ENCODE measurements around the gene CYGB. TPM values are rescaled to one million over a fixed set of nuclear protein-coding genes. Genes with fewer than 3 reads are reported as not detected.

The CYGB gene
- total RNA-seq, 4 donors from 2014 or later = 12.6 to 23.2 (median 18.8) TPM

DNA sequence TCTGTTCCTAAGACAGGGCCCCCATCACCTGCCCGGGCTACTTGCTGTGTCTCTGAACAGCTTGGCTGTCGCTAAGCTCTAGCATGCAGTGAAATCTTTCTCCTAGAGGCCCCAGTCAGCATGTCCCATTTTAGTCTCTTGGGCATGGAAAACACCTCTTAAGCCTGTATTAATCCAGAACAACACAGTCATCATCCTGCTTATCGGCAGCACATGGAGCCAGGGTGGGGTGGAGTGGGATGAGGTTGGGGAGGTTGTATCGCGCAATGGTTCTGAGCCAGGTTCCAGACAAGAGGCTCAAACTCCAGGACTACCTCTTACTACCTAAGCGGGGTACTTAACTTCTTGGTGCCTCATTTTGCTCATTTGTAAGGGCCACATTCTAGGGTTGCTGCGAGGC lies 40.4 kb upstream of the CYGB start:
- ATAC-seq = no peak
- WGBS, 2 donors (ENCODE audit: low coverage in 1 of 2) = 97% methylated on average over 4 of the region's 7 CpGs; no CpG with 5 or more reads in 1 of the 2 donors
- no peak for TF ChIP-seq POLR2AphosphoS5 (IDR thresholded peaks at IDR 0.05)
- TF ChIP-seq POLR2A (IDR thresholded peaks at IDR 0.05) = no peak
- no peak for TF ChIP-seq EP300 (IDR thresholded peaks at IDR 0.05)
- TF ChIP-seq, protein P1, sequence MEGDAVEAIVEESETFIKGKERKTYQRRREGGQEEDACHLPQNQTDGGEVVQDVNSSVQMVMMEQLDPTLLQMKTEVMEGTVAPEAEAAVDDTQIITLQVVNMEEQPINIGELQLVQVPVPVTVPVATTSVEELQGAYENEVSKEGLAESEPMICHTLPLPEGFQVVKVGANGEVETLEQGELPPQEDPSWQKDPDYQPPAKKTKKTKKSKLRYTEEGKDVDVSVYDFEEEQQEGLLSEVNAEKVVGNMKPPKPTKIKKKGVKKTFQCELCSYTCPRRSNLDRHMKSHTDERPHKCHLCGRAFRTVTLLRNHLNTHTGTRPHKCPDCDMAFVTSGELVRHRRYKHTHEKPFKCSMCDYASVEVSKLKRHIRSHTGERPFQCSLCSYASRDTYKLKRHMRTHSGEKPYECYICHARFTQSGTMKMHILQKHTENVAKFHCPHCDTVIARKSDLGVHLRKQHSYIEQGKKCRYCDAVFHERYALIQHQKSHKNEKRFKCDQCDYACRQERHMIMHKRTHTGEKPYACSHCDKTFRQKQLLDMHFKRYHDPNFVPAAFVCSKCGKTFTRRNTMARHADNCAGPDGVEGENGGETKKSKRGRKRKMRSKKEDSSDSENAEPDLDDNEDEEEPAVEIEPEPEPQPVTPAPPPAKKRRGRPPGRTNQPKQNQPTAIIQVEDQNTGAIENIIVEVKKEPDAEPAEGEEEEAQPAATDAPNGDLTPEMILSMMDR (IDR thresholded peaks at IDR 0.05) = no peak
- Histone ChIP-seq H3K27me3 (no peaks in the 10 kb centered on the region), H3K27ac (no peak overlapping the region), H3K36me3 (no peaks in the 10 kb centered on the region), H3K4me3 (no peak overlapping the region), H3K4me1 (no peaks in the 10 kb centered on the region), H3K9me3 (no peaks in the 10 kb centered on the region)

DNA sequence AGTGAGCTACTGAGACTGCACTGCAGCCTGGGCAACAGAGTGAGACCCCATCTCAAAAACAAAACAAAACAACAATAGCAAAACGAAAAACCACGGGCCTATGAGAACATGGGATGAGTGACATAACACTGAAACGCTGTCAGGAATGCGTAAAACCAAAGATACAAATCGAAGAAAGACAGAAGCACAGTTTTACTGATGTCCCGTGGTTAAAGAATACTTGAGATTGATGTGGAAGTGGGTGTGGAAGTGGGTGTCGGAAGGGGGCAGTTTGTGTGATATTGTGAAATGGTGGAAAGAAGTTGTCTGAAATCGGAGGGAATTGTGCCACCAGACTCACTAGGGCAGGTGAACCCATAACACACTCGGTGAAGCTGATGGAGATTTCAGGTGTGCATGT lies 38.7 kb upstream of the CYGB start:
- H3K4me1 ChIP-seq = no peaks in the 10 kb centered on the region
- H3K36me3 ChIP-seq = no peaks in the 10 kb centered on the region
- H3K4me3 ChIP-seq = no peak overlapping the region
- 64 to 77% methylated on average over 7 to 9 of the region's 9 CpGs for WGBS, 2 donors (ENCODE audit: low coverage in 1 of 2)
- H3K9me3 ChIP-seq = no peaks in the 10 kb centered on the region
- ATAC-seq = no peak
- peak overlapping the region in 1 of 4 donors; percentile 35 for H3K27ac ChIP-seq
- no peak for TF ChIP-seq EP300 (IDR thresholded peaks at IDR 0.05)
- no peak for TF ChIP-seq POLR2AphosphoS5 (IDR thresholded peaks at IDR 0.05)
- no peak for TF ChIP-seq POLR2A (IDR thresholded peaks at IDR 0.05)
- TF ChIP-seq, protein P1 (IDR thresholded peaks at IDR 0.05) = no peak
- no peaks in the 10 kb centered on the region for H3K27me3 ChIP-seq

DNA sequence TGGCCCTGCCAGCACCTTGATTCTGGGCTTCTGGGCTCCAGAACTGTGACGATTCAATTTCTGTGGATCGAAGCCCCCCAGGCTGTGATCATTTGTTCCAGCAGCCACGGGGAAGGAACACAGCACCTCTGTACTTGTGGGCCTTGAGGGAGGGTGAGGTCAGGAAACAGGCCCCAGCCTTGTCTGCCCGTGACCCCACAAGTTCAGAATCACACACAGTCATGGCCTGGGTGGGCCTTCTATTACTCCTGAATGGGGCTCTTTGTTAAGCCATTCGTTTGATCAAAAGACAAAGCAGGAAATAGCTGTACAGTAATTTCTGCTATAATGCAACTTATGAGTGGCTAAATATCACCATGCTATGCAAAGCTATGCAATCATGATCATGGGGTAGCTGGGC lies 38.1 kb upstream of the CYGB start:
- TF ChIP-seq EP300 (IDR thresholded peaks at IDR 0.05) (no peak), POLR2AphosphoS5 (IDR thresholded peaks at IDR 0.05) (no peak), POLR2A (IDR thresholded peaks at IDR 0.05) (no peak)
- TF ChIP-seq, protein P1 (IDR thresholded peaks at IDR 0.05) = no peak
- H3K9me3 ChIP-seq = no peaks in the 10 kb centered on the region
- H3K4me3 ChIP-seq = no peak overlapping the region
- 83% methylated on average over 1 of the region's 5 CpGs; no CpG with 5 or more reads in 1 of the 2 donors for WGBS, 2 donors (ENCODE audit: low coverage in 1 of 2)
- H3K27me3 ChIP-seq = no peaks in the 10 kb centered on the region
- peak; percentile 39 for ATAC-seq
- no peaks in the 10 kb centered on the region for H3K4me1 ChIP-seq
- H3K36me3 ChIP-seq = no peaks in the 10 kb centered on the region
- peak overlapping the region in 2 of 4 donors; percentile 24 to 56 for H3K27ac ChIP-seq

DNA sequence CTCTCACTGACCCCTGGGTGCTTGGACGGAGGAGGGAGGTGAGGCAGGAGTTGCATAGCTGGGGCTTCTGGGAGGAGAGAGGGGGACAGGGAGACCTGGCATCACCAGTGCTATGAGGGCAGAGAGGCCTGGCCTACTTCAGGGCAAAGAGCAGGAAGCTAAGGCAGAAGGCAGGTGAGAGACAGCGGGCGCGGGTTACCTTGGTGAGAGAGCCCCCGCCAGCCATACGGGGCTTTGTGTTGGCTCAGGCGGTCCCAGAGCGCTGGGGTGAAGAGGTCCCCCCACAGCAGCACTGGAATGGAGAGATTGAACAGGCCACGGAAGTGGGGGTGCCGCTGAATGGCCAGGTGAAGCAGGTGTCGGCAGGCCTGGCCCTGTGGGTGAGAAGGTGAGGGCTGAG lies 36.7 kb upstream of the CYGB start:
- 87% methylated on average over 5 of the region's 11 CpGs; no CpG with 5 or more reads in 1 of the 2 donors for WGBS, 2 donors (ENCODE audit: low coverage in 1 of 2)
- Histone ChIP-seq H3K27ac (peak overlapping the region in 1 of 4 donors; percentile 2), H3K4me1 (no peaks in the 10 kb centered on the region), H3K36me3 (no peaks in the 10 kb centered on the region), H3K4me3 (no peak overlapping the region), H3K27me3 (peaks cover 14% of the 10 kb centered on the region), H3K9me3 (no peaks in the 10 kb centered on the region)
- TF ChIP-seq POLR2A (IDR thresholded peaks at IDR 0.05) (no peak), POLR2AphosphoS5 (IDR thresholded peaks at IDR 0.05) (no peak)
- TF ChIP-seq, protein P1 (IDR thresholded peaks at IDR 0.05) = no peak
- ATAC-seq = no peak

DNA sequence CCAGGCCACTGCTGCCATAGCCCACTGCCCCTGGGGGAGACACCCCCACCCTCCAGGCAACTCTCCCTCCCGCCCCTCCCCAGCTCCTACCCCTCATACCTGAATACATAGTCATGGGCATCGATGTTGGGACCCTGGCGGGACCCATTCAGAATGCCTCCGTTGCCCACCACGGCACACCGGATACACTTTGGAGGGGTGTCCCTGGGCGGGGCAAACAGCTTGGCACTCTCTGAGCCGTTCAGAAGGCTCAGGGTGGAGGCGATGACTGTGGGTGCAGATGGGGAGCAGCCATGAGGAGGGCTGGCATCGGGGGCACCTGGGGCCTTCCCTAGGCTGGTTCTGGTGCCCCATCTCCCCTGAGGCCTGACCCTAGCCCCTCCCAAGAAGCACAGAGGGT lies 35.6 kb upstream of the CYGB start:
- TF ChIP-seq EP300 (IDR thresholded peaks at IDR 0.05) = no peak
- TF ChIP-seq, protein P1 (IDR thresholded peaks at IDR 0.05) = no peak
- TF ChIP-seq POLR2AphosphoS5 (IDR thresholded peaks at IDR 0.05) = no peak
- TF ChIP-seq POLR2A (IDR thresholded peaks at IDR 0.05) = no peak
- Histone ChIP-seq H3K27me3 (peaks cover 18% of the 10 kb centered on the region), H3K4me3 (no peak overlapping the region), H3K36me3 (no peaks in the 10 kb centered on the region), H3K4me1 (peaks cover 0 to 6% (median 0%) of the 10 kb centered on the region in 3 donors), H3K27ac (no peak overlapping the region), H3K9me3 (no peaks in the 10 kb centered on the region)
- ATAC-seq = no peak
- no CpG with 5 or more reads among the region's 10 CpGs for WGBS, 2 donors (ENCODE audit: low coverage in 1 of 2)

Measured in gastroesophageal sphincter (tissue), 4 donors.